ENCODE data around the gene TMEM43.

DNA sequence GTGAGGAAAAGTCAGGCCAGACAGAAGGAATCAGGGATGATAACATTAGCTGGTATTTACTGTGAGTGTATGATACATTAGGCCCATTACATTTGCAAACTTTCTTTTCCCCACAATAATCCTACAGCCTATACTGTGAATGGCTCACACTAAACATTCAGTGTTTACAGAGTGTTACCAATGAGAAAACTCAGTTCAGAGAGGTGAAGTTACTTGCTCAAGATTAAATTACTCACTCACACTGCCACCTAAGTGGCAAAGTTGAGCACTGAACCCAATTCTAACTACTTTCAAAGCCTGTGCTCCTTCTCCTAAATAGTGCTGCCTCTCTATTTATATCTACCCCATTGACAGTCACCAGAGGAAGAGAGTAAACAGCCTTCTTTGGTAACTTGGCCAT is 45.0 kb downstream of the TMEM43 start:
- TF ChIP-seq POLR2A (IDR thresholded peaks at IDR 0.05) = no peak
- TF ChIP-seq, protein P1, sequence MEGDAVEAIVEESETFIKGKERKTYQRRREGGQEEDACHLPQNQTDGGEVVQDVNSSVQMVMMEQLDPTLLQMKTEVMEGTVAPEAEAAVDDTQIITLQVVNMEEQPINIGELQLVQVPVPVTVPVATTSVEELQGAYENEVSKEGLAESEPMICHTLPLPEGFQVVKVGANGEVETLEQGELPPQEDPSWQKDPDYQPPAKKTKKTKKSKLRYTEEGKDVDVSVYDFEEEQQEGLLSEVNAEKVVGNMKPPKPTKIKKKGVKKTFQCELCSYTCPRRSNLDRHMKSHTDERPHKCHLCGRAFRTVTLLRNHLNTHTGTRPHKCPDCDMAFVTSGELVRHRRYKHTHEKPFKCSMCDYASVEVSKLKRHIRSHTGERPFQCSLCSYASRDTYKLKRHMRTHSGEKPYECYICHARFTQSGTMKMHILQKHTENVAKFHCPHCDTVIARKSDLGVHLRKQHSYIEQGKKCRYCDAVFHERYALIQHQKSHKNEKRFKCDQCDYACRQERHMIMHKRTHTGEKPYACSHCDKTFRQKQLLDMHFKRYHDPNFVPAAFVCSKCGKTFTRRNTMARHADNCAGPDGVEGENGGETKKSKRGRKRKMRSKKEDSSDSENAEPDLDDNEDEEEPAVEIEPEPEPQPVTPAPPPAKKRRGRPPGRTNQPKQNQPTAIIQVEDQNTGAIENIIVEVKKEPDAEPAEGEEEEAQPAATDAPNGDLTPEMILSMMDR (IDR thresholded peaks at IDR 0.05) = no peak
